Putamen (tissue), 1 donor: Measurements from ENCODE around the gene ART4.

Experiments used
- DNase-seq: peaks from one replicate; pipeline ENCODE4 v3.0.0-alpha.2; 2016; ENCODE audit warnings: low spot score

ART4 gene

DNA sequence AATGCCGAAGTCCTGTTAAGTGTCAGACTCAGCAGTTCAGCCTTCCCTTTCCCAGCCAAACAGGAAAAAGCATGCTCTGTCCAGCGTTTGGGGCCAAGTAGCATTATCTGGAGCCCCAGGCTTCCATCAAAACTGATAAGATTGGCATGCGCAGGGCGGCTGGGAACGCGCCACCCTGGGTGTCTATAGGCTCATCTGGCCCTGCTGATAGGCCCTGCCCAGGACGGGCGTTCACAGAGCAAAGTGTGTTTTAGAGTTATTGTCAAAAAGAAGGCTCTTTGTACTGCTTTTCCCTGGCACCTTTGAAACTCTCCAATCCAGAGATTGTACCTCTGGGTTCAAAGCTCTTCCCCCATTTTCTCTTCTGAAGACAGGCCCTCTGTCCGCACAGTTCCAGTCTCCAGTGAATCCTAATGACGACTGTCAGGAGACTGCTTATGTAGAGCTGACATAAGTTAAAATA is at the start of gene ART4:
Gene ART4, minus strand, starts transcription at position 102 of the 463 bp plus-strand sequence. CDS start 413 bp downstream, outside the sequence.
- DNase-seq = no peak

GRCh38 chr12:14892726-14893505 is 49.6 kb upstream of the ART4 start:
- peak; percentile 21 for DNase-seq

DNA sequence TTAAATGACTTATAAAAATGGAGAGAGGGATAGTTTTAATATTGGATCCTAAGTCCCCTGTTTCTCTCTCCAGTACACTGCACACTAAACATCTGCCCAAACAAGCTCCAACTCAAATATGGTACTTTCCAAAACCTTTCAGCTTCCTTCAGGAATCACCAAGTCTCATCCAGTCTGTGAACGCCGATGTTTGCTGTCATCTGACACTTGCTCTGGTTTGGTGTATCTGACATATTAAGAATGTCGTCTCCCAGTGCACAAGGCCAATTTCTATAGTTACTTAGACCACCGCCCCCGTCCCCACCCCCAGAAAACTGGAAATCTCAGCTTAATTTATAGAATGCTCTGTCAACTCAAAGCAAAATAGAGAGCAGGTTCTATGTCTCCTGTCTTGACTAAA is 47.4 kb upstream of the ART4 start:
- DNase-seq = no peak

- DNase-seq = no peak
Observed at GRCh38 chr12:14886271-14886670, 42.9 kb upstream of the ART4 start.

DNA sequence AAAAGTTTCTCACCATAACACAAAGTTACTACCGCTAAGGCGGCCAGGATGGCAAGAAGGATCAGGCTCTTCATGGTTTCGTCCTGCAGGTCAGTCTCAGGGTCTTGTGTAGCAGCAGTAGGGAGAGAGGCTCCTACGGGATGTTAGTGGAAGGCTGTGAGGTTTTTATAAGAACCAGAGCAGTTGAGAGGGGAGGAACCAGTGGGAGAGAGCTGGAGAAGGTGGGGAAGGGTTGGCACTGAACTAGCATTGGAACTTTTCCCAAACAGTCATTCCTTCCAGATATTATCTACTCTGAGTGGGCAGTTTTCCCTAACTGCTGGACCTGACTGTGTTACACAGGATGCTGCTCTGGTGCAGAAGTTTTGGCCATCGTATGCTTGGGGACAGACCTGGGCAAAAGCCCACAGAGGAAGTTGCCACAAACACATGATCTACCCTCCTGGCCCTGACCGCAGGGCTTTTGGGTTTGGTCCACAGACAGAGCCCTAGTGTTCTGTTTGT is 42.4 kb upstream of the ART4 start, which contains the start of gene MGP:
Gene MGP, minus strand, starts transcription at position 137 of the 504 bp plus-strand sequence. Its CDS starts 63 bp downstream, at position 74.
- no peak for DNase-seq

DNA sequence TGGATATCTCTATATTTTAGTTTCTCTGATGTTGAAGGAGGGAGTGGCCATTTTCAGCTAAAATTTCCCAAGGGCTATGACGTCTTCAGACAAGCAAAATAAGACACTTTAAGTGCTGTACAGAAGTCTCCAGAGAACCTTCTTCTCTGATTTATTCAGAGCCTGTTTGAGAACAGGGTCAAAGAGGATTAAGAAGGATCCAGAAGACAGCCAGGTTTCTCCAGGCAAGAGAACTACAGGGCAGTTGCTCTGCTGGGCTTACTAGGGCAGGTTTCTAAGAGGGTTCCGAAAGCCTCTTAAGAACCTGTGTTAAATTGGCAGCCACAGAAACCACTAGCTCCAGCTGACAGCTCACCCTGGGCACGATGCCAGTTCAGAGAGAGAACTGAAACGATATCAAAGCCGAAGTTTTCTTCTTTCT is 41.1 kb upstream of the ART4 start:
- DNase-seq = peak; percentile 60

DNA sequence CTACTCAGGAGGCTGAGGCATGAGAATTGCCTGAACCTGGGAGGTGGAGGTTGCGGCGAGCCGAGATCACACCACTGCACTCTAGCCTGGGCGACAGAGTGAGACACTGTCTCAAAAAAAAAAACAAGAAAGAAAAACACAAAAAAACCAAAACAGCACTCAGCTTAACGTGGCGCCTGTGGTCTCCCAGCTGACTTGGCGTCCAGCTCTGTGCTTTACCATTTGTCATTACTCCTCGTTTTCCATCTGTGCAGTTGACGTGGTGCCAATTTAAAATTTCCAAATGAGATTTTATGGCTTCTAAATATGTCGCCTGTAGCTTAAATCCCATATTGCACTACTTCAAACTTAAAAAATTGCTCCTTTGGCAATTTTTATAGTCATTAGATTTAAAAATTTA is 40.4 kb upstream of the ART4 start:
- no peak for DNase-seq

- DNase-seq = no peak
Observed at GRCh38 chr12:14880890-14881453, 37.6 kb upstream of the ART4 start.

- no peak for DNase-seq
Observed at GRCh38 chr12:14879222-14879933, 36.1 kb upstream of the ART4 start.

DNA sequence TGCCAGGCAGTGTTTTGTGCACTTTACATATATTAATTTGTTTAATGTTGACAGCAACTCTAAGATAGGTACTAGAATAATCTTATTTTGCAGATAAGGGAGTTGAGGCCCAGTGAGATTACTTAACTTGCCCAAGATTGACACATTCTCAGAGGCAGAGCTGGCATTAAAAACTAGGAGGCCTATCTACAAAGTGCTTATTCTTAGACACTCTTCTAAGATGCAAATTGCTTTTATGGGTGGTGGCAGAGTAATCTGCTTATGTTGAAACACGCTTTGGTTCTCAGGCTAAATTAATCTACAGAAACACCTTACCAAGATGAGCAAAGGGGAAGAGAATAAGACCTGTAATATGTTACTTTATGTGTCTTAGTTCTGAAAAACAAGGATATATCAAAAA is 35.2 kb upstream of the ART4 start:
- DNase-seq = no peak

DNA sequence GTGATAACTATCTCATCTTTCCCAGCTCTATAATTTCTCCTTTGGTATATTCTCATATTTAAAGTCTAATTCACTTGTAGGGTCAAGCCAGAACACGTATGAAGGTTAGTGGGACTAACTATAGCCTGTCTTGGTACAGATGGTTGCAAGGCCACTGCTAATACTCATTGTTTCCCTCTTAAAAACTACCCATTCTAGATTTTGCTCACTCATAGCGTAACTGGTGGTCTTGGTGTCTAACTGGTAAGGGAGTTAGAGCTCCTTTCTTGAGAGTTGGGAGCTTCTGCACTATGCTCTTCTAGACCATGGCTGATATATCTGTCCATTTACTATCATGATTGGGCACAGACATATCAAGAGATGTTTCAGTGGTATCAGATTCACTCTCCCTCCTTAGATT is 33.5 kb upstream of the ART4 start:
- DNase-seq = no peak

- no peak for DNase-seq
Observed at GRCh38 chr12:14874882-14875281, 31.6 kb upstream of the ART4 start.

DNA sequence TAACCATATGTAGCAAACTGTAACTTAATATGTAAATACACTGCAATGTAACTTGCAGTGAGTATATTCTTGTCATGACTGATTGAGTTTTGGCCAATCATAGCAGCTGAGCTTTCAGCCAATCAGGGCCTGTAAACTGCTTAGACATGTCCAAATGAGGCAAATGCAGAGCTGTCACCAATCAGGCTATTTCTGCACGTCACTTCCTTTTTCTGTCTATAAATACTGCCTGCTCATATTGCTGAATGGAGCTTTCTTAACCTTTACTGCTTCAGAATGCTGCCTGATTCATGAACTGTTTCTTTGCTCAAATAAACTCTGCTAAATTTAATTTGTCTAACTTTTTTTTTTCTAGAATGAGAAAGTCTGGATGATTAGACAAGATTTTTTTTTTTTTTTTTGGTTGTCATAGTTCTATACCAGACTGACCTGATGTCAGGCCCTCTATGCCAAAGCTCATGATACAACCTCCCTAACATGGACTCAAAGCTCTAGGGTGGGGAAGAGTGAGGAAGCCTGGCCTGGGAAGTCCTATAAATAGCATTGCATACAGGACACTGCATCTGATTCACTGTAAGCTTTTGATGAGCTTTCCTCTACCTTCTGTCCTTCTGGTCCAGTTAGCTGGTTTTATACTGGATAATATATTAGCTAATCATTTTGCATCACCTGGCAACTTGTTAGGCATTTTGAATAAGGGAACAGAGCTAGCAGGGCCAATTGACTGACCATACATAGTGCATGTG is 30.3 kb upstream of the ART4 start:
- DNase-seq = no peak

GRCh38 chr12:14871886-14872285 is 28.6 kb upstream of the ART4 start:
- no peak for DNase-seq

DNA sequence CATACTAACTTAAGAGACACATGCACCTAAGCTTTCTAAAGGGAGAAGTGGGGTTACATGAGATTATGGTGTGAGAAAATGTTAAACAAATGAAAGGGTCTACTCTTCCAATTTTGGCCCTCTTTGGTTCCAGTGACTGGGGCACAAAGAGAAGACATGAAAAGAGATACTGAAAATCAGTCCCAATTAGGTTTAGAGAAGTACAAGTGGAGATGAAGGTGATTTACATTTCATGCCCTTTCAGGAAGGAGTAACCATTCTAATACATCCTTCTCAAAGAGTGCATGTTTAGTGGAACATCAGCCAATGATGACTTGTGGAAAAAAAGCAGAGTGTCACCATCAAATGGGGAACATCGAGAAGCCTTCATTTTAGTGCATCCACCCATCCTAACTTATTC is 27.9 kb upstream of the ART4 start:
- no peak for DNase-seq

DNA sequence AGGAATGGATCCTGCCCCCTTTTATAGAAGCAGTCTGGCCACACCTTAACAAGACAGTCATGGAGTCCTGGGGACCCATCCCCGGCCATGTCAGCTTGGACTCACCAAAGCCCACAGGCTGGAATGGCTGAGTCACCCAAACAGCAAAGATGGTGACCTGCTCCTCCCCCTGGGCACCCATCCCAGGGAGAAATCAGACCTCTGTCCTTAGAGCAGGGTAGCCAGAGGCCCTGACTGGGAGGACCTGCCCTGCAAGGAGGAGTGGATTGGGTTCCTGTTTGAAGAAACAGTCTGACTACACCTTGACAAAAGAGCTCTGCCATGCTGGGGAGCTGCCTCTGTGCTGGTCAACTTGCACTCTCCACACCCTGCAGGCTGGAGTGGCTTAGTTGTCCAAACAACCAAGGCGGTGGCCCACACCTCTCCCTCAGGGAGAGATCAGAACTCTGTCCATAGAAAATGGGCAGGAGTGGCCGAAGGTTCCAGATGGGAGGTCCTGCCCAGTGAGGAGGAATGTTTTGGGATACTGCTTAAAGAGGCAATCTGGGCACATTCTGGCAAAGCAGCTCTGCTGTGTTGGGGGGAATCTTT is 25.7 kb upstream of the ART4 start:
- no peak for DNase-seq

GRCh38 chr12:14860490-14860889 is 17.2 kb upstream of the ART4 start:
- DNase-seq = no peak

DNA sequence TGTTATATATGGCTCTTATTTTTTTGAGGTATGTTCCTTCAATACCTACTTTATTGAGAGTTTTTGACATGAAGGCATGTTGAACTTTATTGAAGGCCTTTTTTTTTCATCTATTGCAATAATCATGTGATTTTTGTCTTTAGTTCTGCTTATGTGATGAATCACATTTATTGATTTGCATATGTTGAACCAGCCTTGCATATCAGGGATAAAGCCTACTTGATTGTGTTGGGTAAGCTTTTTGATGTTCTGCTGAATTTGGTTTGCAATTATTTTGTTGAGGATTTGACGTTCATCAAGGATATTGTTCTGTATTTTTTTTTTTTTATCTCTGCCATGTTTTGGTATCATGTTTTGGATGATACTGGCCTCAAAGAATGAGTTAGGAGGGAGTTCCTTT is 15.2 kb upstream of the ART4 start:
- no peak for DNase-seq

DNA sequence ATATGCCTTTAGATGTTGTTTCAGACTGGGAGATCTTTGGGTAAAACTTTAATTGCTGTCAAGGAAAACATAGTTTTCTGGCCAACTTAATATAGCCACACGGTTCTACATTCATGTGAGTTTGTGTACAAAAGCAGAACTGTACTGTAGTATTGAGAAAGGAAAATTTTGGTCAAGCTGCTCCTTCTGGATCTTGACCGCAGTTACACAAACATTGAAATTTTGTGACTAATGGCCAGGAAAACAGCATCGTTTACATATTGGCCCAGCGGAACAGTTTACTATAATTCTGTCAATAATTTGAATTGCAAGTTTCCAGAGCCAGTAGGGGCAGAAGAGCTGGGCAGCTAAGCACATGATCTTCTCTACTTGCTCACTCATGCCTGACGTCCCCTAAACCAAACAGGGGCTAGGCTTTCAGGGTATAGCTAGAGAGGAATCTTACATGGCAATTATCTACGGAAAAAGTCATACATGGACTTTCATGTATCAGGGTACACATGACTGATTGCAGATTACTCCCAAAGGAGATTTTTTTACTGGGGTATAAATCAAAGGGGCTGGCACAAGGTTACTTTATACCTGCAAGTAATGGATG is 11.4 kb upstream of the ART4 start:
- no peak for DNase-seq

DNA sequence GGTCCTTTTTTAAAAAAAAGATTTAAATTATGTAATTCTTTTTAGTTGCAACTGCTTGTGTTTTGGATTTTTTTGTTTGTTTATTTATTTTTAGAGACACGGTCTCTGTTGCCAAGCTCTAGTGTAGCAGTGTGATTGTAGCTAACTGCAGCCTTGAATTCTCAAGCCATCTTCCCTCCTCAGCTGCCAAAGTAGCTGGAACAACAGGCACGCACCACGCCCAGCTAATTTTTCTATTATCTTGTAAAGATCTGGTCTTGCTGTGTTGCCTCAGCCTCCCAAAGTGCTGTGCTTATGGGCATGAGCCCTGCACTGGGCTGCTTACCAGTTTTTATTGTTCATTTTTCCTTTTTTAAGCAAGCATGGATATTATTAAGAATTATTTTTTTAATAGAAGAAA is 10.6 kb upstream of the ART4 start:
- no peak for DNase-seq

- no peak for DNase-seq
Observed at GRCh38 chr12:14852880-14853279, 9.6 kb upstream of the ART4 start.
